Effector memory CD8-positive, alpha-beta T cell (primary cell): ENCODE measurements around the gene ASIC3.

ENCODE experiments used
- ATAC-seq: fragments of 150-1000 bp; cut with Tn5 transposase; replicated peaks from 2 replicates; pipeline ENCODE4 v1.10.0; 2021; ENCODE audit warnings: mild to moderate bottlenecking, moderate library complexity
- DNase-seq, 3 experiments: peaks; one replicate each; pipeline ENCODE4 v3.0.0; 2021
- H3K27ac Mint-ChIP-seq, 2 donors: one replicate each; pipeline ENCODE4 v1.8.0; 2022; ENCODE audit warnings: mild to moderate bottlenecking in 2 of 2, mixed read lengths in 2 of 2, moderate library complexity in 2 of 2
- H3K27me3 Mint-ChIP-seq, 2 donors: one replicate each; pipeline ENCODE4 v1.8.0; 2022; ENCODE audit warnings: mixed read lengths in 2 of 2
- H3K36me3 Mint-ChIP-seq: one replicate; pipeline ENCODE4 v1.8.0; 2022; ENCODE audit warnings: mild to moderate bottlenecking, moderate library complexity, mixed read lengths; ENCODE audit not compliant: insufficient read depth
- H3K4me1 Mint-ChIP-seq, 2 donors: one replicate each; pipeline ENCODE4 v1.8.0; 2022; ENCODE audit warnings: low read depth in 2 of 2, mixed read lengths in 2 of 2
- H3K4me3 Mint-ChIP-seq, 2 donors: one replicate each; pipeline ENCODE4 v1.8.0; 2022; ENCODE audit warnings: mild to moderate bottlenecking in 2 of 2, mixed read lengths in 2 of 2, moderate library complexity in 2 of 2
- H3K9me3 Mint-ChIP-seq, 2 donors: one replicate each; pipeline ENCODE4 v1.8.0; 2022; ENCODE audit warnings: mixed read lengths in 2 of 2

The ASIC3 gene

DNA sequence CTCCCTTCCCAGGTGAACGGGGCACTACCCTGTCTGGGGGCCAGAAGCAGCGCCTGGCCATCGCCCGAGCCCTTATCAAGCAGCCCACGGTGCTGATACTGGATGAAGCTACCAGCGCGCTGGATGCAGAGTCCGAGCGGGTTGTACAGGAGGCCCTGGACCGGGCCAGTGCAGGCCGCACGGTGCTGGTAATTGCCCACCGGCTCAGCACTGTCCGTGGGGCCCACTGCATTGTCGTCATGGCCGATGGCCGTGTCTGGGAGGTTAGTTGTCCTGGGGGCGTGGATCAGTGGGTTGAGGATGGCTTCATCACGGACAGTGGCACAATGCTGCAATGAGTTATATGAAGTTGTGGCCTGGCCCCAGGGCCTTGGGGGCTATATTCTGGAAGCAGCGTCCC is 4.4 kb upstream of the ASIC3 start:
- no peak overlapping the region for H3K27ac Mint-ChIP-seq
- H3K4me1 Mint-ChIP-seq = peaks cover 8 to 9% of the 10 kb centered on the region in 2 donors
- DNase-seq = no peak
- H3K27me3 Mint-ChIP-seq = no peaks in the 10 kb centered on the region
- H3K4me3 Mint-ChIP-seq = no peak overlapping the region
- no peaks in the 10 kb centered on the region for H3K9me3 Mint-ChIP-seq
- ATAC-seq = no peak
- peaks cover 11% of the 10 kb centered on the region for H3K36me3 Mint-ChIP-seq

DNA sequence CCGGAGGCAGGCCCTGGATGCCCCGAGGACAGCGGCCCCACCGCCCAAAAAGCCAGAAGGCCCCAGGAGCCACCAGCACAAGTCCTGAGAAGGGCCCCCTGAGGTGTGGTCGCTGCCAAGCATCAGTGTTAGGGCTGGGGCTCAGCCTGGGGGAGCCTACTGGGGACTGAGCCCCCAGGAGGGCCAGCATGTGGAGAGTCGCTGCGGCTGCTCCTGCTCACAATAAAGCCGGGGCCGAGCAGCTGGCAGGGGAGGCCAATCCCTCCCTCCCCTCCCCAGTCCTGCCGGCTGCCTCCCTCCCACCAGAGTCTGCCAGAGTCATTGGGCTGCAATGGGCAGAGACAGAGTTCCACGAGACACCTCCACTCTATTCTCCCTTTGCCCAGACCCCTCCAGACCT is 3.1 kb upstream of the ASIC3 start:
- Mint-ChIP-seq H3K4me3 (no peak overlapping the region), H3K27me3 (no peaks in the 10 kb centered on the region), H3K36me3 (peaks cover 11% of the 10 kb centered on the region), H3K9me3 (no peaks in the 10 kb centered on the region), H3K4me1 (peaks cover 0 to 2% of the 10 kb centered on the region in 2 donors), H3K27ac (no peak overlapping the region)
- ATAC-seq (no peak), DNase-seq (no peak)

DNA sequence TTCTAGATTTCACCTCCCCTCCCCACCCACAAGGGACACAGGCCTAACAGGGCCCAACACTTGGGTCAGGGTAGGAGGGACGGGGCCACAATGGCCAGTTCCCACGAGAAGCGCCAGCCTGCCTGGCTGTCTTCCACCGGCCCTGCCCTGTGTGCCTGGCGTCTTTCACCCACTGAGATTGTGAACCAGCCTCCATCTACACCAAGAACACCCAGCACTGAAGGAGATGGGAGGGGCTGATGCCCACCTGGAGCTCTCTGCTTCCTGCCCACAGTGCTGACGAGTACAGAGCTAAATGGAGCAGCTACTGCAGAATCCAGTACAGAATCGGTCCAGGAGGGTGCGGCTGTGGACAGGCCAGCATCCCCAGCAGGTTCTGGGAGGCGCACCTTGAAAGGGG is 2.4 kb upstream of the ASIC3 start:
- DNase-seq (no peak), ATAC-seq (no peak)
- no peak overlapping the region for H3K27ac Mint-ChIP-seq
- H3K36me3 Mint-ChIP-seq = peaks cover 5% of the 10 kb centered on the region
- H3K27me3 Mint-ChIP-seq = no peaks in the 10 kb centered on the region
- peaks cover 0 to 2% of the 10 kb centered on the region in 2 donors for H3K4me1 Mint-ChIP-seq
- no peaks in the 10 kb centered on the region for H3K9me3 Mint-ChIP-seq
- H3K4me3 Mint-ChIP-seq = no peak overlapping the region

DNA sequence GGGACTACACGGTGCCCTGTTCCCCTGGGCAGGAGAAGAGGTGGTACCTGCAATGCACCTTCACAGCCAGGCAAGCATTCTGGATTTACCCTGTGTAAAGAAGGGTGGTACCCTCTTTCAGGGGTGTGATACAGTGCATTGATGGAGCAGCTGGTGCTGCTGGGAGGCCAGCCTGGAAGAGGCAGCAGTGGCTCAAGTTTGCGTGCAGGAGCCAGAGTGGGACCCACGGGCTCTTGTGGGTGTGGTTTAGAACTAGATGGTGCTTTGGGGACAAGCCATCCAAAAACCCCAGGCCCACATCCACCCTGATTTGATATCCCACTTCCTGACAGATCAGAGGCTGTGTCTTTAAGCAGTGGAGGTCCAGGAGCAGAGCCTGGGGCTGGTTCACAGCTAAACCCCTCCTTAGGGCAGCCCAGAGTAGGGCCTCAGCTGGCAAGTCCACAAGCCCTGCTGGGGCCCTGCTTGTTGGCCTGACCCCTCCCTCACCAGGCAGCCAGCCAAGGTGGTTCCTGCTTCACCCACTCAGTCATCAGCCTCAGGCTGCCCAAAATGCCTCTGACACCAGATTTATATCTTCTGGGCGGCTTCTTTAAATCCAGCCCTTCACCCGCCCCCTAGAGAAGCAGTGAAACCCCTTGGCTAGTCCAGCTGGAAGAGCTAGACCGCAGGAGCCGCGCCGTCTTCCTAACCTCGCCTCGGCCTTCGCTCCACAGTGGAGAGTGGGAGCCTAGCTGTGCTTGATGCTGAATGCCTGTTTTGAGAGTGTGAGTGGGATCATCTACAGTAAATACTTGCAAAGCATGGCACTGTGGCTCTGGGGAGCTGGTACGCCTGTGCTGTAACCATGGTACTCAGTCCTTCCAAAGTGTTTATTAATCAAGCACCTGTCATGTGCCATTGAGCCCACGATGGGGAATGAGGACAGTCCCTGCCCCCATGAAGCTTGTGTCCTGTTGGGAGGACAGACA is 1.4 kb upstream of the ASIC3 start:
- DNase-seq (no peak), ATAC-seq (no peak)
- H3K27me3 Mint-ChIP-seq = peaks cover 0 to 4% of the 10 kb centered on the region in 2 donors
- peak overlapping the region in 1 of 2 donors; percentile 10 for H3K27ac Mint-ChIP-seq
- peaks cover 5% of the 10 kb centered on the region for H3K36me3 Mint-ChIP-seq
- H3K4me1 Mint-ChIP-seq = peaks cover 0 to 4% of the 10 kb centered on the region in 2 donors
- no peaks in the 10 kb centered on the region for H3K9me3 Mint-ChIP-seq
- H3K4me3 Mint-ChIP-seq = no peak overlapping the region

DNA sequence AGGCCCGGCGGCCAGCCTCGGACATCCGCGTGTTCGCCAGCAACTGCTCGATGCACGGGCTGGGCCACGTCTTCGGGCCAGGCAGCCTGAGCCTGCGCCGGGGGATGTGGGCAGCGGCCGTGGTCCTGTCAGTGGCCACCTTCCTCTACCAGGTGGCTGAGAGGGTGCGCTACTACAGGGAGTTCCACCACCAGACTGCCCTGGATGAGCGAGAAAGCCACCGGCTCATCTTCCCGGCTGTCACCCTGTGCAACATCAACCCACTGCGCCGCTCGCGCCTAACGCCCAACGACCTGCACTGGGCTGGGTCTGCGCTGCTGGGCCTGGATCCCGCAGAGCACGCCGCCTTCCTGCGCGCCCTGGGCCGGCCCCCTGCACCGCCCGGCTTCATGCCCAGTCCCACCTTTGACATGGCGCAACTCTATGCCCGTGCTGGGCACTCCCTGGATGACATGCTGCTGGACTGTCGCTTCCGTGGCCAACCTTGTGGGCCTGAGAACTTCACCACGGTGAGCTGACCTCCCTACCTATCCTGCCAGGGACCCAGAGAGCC is 656 bp downstream of the ASIC3 start:
- Mint-ChIP-seq H3K4me1 (peaks cover 0 to 8% of the 10 kb centered on the region in 2 donors), H3K27me3 (peaks cover 0 to 16% of the 10 kb centered on the region in 2 donors), H3K9me3 (no peaks in the 10 kb centered on the region), H3K4me3 (no peak overlapping the region), H3K27ac (peak overlapping the region in 1 of 2 donors; percentile 38), H3K36me3 (peaks cover 5% of the 10 kb centered on the region)
- no peak for ATAC-seq
- no peak for DNase-seq

DNA sequence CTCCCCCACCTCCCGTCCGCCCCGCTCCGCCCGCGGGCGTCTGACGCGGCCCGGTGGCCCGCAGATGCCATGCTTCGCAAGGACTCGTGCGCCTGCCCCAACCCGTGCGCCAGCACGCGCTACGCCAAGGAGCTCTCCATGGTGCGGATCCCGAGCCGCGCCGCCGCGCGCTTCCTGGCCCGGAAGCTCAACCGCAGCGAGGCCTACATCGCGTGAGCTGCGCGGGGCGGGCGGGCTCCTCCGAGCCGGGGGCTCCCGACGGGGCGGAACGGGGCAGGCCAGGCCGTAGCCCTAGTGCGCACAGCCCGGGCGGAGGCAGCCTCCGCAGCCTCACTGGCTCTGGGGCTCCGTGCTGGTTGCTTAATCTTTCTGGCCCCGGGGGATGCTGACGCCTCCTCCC is 2.8 kb downstream of the ASIC3 start:
- Mint-ChIP-seq H3K4me1 (peaks cover 0 to 8% of the 10 kb centered on the region in 2 donors), H3K27me3 (peaks cover 0 to 24% of the 10 kb centered on the region in 2 donors), H3K36me3 (peaks cover 5% of the 10 kb centered on the region), H3K27ac (no peak overlapping the region), H3K9me3 (no peaks in the 10 kb centered on the region), H3K4me3 (no peak overlapping the region)
- peak; percentile 32 to 45 (median 43) for DNase-seq
- ATAC-seq = peak; percentile 91

DNA sequence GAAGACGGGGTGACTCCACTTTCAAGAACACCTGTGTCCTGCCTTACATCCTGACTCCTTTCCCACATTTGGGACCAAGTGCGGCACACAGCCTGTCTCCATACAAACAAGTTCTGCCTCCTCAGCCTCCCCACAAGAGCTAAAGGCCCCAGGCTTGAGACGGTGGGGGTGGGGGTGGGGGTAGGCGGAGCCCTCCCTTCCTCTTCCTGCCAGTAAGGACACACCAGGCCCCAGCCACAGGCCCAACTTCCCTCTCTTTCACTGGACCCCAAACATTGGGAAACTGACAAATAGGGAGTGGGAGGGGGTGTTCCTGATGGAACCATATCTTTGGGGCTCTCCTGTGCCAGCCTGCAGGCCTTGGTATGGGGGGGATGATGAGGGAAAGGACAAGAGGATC is 4.8 kb downstream of the ASIC3 start:
- Mint-ChIP-seq H3K27ac (no peak overlapping the region), H3K4me1 (peaks cover 16 to 18% of the 10 kb centered on the region in 2 donors), H3K9me3 (no peaks in the 10 kb centered on the region), H3K36me3 (peaks cover 2% of the 10 kb centered on the region), H3K4me3 (no peak overlapping the region), H3K27me3 (peaks cover 0 to 24% of the 10 kb centered on the region in 2 donors)
- ATAC-seq (no peak), DNase-seq (no peak)

DNA sequence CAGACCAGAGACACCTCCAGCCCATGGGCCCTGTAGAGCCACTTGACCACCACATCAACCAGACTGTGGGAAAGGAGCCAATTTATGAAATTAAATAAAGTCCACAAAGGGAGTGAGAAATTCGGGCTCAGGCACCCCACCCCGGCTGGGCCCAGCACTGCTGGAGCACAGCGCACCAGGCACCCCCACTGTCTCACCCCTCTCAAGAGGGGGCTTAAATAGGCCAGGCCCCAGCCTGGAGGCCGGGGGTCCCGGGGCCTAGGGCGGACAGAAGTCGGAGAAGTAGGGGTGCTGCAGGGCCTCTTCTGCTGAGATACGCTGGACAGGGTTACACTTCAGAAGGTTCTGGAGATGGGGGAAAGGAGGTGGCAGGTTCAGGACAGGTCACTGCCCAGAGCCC is 5.4 kb downstream of the ASIC3 start:
- no peak overlapping the region for H3K4me3 Mint-ChIP-seq
- no peaks in the 10 kb centered on the region for H3K9me3 Mint-ChIP-seq
- H3K27me3 Mint-ChIP-seq = peaks cover 0 to 24% of the 10 kb centered on the region in 2 donors
- DNase-seq (no peak), ATAC-seq (no peak)
- H3K27ac Mint-ChIP-seq = no peak overlapping the region
- peaks cover 9% of the 10 kb centered on the region for H3K36me3 Mint-ChIP-seq
- H3K4me1 Mint-ChIP-seq = peaks cover 20 to 25% of the 10 kb centered on the region in 2 donors

DNA sequence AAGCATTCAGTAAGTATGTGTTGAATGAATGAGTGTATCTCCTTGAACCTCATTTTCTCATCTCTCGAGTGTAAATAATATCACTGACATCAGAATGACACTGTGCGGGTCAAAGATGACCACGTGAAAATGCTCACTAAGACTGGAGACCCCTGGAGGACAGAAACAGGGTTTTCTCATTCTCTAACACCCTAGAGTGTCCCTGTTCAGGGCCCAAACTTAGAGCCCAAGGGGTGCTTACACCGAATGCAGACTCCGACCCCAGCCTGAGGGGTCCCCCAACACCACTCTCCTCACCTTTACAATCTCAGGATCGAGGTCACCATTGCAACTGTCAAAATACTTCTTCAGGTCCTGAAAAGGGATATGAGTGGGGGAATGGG is 7.9 kb downstream of the ASIC3 start:
- H3K4me3 Mint-ChIP-seq = peak overlapping the region; percentile 95 to 97
- ATAC-seq (no peak), DNase-seq (no peak)
- no peaks in the 10 kb centered on the region for H3K9me3 Mint-ChIP-seq
- peaks cover 10% of the 10 kb centered on the region for H3K36me3 Mint-ChIP-seq
- H3K4me1 Mint-ChIP-seq = peaks cover 31 to 40% of the 10 kb centered on the region in 2 donors
- peaks cover 0 to 24% of the 10 kb centered on the region in 2 donors for H3K27me3 Mint-ChIP-seq
- no peak overlapping the region for H3K27ac Mint-ChIP-seq

DNA sequence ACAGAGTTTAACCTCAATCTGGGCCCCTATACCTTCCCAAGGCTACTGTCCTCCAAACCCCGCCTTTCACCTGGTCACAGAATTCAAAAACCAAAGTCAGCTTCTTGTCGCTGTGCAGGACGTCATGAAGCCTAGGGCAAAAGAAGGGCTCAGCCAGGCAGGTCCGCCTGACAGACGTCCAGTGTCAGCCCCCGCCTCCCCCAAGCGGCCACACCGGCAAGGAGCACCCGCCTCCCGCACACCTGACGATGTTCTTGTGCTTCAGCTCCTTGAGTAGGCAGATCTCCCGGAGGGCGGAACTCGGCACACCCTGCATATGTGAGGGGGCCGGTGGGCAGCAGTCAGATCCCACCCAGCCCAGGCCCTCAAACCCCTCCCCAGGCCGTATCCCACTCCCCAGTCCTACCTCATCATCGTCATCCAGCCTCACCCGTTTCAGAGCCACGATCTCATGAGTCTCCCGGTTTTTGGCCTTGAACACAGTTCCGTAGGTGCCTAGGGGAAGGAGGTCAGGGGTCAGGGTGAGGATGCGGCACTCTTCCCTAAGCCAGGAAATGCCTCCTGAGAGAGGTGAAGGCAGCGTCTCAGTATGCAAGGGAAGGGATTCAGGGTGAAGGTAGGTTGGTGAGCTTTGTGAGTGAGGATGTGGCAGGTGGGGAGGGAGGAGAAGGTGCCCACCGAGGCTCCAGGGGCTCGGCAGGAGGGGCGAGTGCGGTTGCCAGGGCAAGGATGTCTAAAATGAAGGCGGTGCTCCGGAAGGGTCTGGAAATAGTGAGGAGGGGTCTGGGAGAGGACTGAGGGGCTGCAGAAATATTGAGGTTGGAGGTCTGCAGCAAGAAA is 8.6 kb downstream of the ASIC3 start:
- peak overlapping the region; percentile 76 to 97 for H3K27ac Mint-ChIP-seq
- no peaks in the 10 kb centered on the region for H3K9me3 Mint-ChIP-seq
- no peak for DNase-seq
- H3K4me3 Mint-ChIP-seq = peak overlapping the region; percentile 95 to 97
- H3K27me3 Mint-ChIP-seq = peaks cover 0 to 19% of the 10 kb centered on the region in 2 donors
- H3K4me1 Mint-ChIP-seq = peaks cover 37 to 44% of the 10 kb centered on the region in 2 donors
- no peak for ATAC-seq
- H3K36me3 Mint-ChIP-seq = peaks cover 10% of the 10 kb centered on the region

DNA sequence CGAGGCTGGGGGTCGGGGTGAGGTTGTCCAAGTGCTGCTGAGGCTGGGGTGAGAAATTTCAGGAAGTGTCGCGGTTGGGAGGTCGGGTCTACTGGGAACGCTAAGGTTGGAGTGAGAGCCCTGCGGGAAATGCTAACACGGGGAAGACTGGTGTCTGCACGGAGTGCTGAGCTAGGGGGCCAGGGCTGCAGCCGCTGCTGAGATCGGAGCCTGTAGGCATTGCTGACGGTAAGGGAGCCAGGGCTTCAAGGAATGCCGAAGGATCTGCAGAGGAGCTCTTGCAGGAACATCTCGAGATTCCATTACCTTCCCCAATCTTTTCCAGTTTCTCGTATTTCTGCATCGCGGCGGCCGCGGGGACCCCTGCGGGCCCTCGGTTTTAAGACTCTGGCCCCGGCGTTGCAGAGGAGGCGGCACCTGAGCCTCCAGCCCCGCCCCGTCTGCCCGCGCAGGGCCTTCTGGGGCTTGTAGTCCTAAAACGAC is 9.2 kb downstream of the ASIC3 start, which contains the start of gene CDK5:
Gene CDK5, minus strand, starts transcription at position 392 of the 483 bp plus-strand sequence. Its CDS starts 49 bp downstream, at position 343.
- H3K27ac Mint-ChIP-seq = peak within 1 kb of the TSS; percentile 82 to 97
- H3K27me3 Mint-ChIP-seq = peaks cover 0 to 13% of the 10 kb centered on the region in 2 donors
- H3K4me1 Mint-ChIP-seq = peaks cover 37 to 43% of the 10 kb centered on the region in 2 donors
- no peaks in the 10 kb centered on the region for H3K9me3 Mint-ChIP-seq
- H3K4me3 Mint-ChIP-seq = peak within 1 kb of the TSS; percentile 95 to 97
- DNase-seq (no peak), ATAC-seq (no peak)
- peaks cover 10% of the 10 kb centered on the region for H3K36me3 Mint-ChIP-seq

DNA sequence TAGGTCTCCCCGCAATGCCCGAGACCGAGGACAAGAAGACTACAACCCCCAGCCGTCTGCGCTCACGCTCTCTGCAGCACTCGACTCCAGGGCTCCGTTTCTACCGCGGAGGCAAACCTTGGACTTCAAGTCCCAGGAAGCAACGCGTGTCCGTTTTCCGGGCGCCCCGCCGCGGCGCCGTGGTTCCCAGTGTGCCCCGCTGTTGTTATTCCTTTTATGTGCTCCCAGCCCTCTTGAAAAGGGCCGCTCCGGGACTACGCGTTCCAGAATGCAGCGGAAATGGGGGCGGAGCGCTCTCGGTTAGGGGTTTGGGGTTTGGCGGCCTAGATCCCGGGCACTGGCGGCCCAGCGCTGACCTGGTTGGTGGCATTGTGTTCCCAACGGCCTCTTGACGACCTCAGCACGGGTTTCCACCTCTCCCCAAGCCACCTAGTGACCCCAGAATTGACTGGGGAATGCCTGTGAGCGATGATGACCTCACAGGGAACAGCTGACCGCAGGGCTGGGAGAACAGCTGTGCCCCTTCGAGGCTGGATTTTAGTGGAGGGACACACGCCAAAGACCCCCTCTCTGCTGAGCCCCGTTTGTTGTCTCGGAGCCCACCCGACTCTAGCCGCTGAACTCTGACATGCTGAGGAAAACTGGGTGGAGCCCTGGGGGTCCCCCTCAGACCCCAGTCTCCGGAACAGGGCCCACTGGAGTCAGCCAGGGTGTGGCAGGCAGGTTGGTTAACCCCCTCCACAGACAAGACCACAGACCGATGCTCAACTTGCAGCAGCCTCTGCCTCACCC is 9.9 kb downstream of the ASIC3 start:
- DNase-seq (peak; percentile 93 to 94 (median 94)), ATAC-seq (peak; percentile 88)
- H3K9me3 Mint-ChIP-seq = no peaks in the 10 kb centered on the region
- peak overlapping the region; percentile 95 to 97 for H3K4me3 Mint-ChIP-seq
- peaks cover 10% of the 10 kb centered on the region for H3K36me3 Mint-ChIP-seq
- peak overlapping the region; percentile 82 to 97 for H3K27ac Mint-ChIP-seq
- H3K4me1 Mint-ChIP-seq = peaks cover 37 to 41% of the 10 kb centered on the region in 2 donors
- H3K27me3 Mint-ChIP-seq = peaks cover 0 to 8% of the 10 kb centered on the region in 2 donors
